Astrocyte of the cerebellum (primary cell): ENCODE results near the gene PNPLA2.

ENCODE experiments used
- DNase-seq: peaks from one replicate; pipeline ENCODE4 v3.0.0-alpha.2; 2011; ENCODE audit warnings: low read depth
- H3K4me3 ChIP-seq: 2 replicates; pipeline ENCODE4 v1.5.1; 2011; ENCODE audit warnings: mild to moderate bottlenecking, low read depth, low read length, moderate library complexity
- CTCF ChIP-seq: IDR thresholded peaks from 2 replicates; pipeline ENCODE4 v1.5.1; 2012; ENCODE audit warnings: low read length, low read depth, moderate library complexity, mild to moderate bottlenecking; ENCODE audit errors: missing control alignments
- in situ Hi-C: cut with HindIII; loops from 2 replicates; pipeline ENCODE4 v1.10.0; 2017; ENCODE audit warnings: low sequenced_read_pairs

PNPLA2 gene

GRCh38 chr11:778976-779954 is 39.4 kb upstream of the PNPLA2 start:
- no peak for DNase-seq
- in situ Hi-C loops, result no loop called here
- H3K4me3 ChIP-seq, result no peak overlapping the region
- no peak for TF ChIP-seq CTCF

GRCh38 chr11:779955-780532 is 38.7 kb upstream of the PNPLA2 start:
- in situ Hi-C loops, result no loop called here
- no peak for TF ChIP-seq CTCF
- no peak overlapping the region for H3K4me3 ChIP-seq

GRCh38 chr11:782264-783174 is 36.2 kb upstream of the PNPLA2 start:
- no peak overlapping the region for H3K4me3 ChIP-seq
- in situ Hi-C loops, result no loop called here
- DNase-seq, result no peak
- no peak for TF ChIP-seq CTCF

More at GRCh38 chr11:779955-780532, 38.7 kb upstream of the PNPLA2 start:
- no peak for DNase-seq

GRCh38 chr11:783581-784015 is 35.1 kb upstream of the PNPLA2 start:
- in situ Hi-C loops, result no loop called here
- H3K4me3 ChIP-seq, result no peak overlapping the region
- peak; percentile 60 for DNase-seq
- peak; percentile 93 for TF ChIP-seq CTCF

- in situ Hi-C loops, result no loop called here
- H3K4me3 ChIP-seq, result no peak overlapping the region
- TF ChIP-seq CTCF, result no peak
- no peak for DNase-seq
Observed at GRCh38 chr11:786235-787083, 32.3 kb upstream of the PNPLA2 start.
